ENCODE results near the gene CAB39L. TPM values are rescaled to one million over a fixed set of nuclear protein-coding genes. Genes with fewer than 3 reads are reported as not detected.

Gene CAB39L
- total RNA-seq, 1 donor from 2014 or later, result 6.6 TPM

GRCh38 chr13:49292742-49293486, 150.9 kb downstream of the CAB39L start:
- FAIRE-seq (no peak), DNase-seq (ENCODE audit: low read depth) (no peak)
- Histone ChIP-seq H3K36me3 (ENCODE audit: control insufficient read depth, insufficient read depth, low read length) (no peaks in the 10 kb centered on the region), H3K27me3 (ENCODE audit: control insufficient read depth, insufficient read depth, low read length) (no peaks in the 10 kb centered on the region), H3K4me3 (ENCODE audit: low read depth, low read length) (no peak overlapping the region)
- no peak for TF ChIP-seq CTCF (IDR thresholded peaks at IDR 0.05; ENCODE audit: insufficient read depth, low read length, severe bottlenecking)

GRCh38 chr13:49288458-49288857, 155.4 kb downstream of the CAB39L start:
- DNase-seq (ENCODE audit: low read depth) (no peak), FAIRE-seq (peak; percentile 82)
- Histone ChIP-seq H3K27me3 (ENCODE audit: control insufficient read depth, insufficient read depth, low read length) (no peaks in the 10 kb centered on the region), H3K4me3 (ENCODE audit: low read depth, low read length) (no peak overlapping the region), H3K36me3 (ENCODE audit: control insufficient read depth, insufficient read depth, low read length) (no peaks in the 10 kb centered on the region)
- no peak for TF ChIP-seq CTCF (IDR thresholded peaks at IDR 0.05; ENCODE audit: insufficient read depth, low read length, severe bottlenecking)

- Histone ChIP-seq H3K4me3 (ENCODE audit: low read depth, low read length) (no peak overlapping the region), H3K36me3 (ENCODE audit: control insufficient read depth, insufficient read depth, low read length) (no peaks in the 10 kb centered on the region), H3K27me3 (ENCODE audit: control insufficient read depth, insufficient read depth, low read length) (no peaks in the 10 kb centered on the region)
- FAIRE-seq (no peak), DNase-seq (ENCODE audit: low read depth) (no peak)
- no peak for TF ChIP-seq CTCF (IDR thresholded peaks at IDR 0.05; ENCODE audit: insufficient read depth, low read length, severe bottlenecking)
Observed at GRCh38 chr13:49287995-49288394, 155.9 kb downstream of the CAB39L start.

GRCh38 chr13:49279885-49280284, 164.0 kb downstream of the CAB39L start:
- DNase-seq (ENCODE audit: low read depth) (no peak), FAIRE-seq (no peak)
- Histone ChIP-seq H3K36me3 (ENCODE audit: control insufficient read depth, insufficient read depth, low read length) (no peaks in the 10 kb centered on the region), H3K27me3 (ENCODE audit: control insufficient read depth, insufficient read depth, low read length) (no peaks in the 10 kb centered on the region), H3K4me3 (ENCODE audit: low read depth, low read length) (no peak overlapping the region)
- TF ChIP-seq CTCF (IDR thresholded peaks at IDR 0.05; ENCODE audit: insufficient read depth, low read length, severe bottlenecking), result no peak

GRCh38 chr13:49279112-49279511, 164.8 kb downstream of the CAB39L start:
- Histone ChIP-seq H3K36me3 (ENCODE audit: control insufficient read depth, insufficient read depth, low read length) (no peaks in the 10 kb centered on the region), H3K27me3 (ENCODE audit: control insufficient read depth, insufficient read depth, low read length) (no peaks in the 10 kb centered on the region), H3K4me3 (ENCODE audit: low read depth, low read length) (no peak overlapping the region)
- TF ChIP-seq CTCF (IDR thresholded peaks at IDR 0.05; ENCODE audit: insufficient read depth, low read length, severe bottlenecking), result no peak
- DNase-seq (ENCODE audit: low read depth) (no peak), FAIRE-seq (peak; percentile 80)

- no peak for TF ChIP-seq CTCF (IDR thresholded peaks at IDR 0.05; ENCODE audit: insufficient read depth, low read length, severe bottlenecking)
- DNase-seq (ENCODE audit: low read depth) (no peak), FAIRE-seq (no peak)
- H3K4me3 ChIP-seq (ENCODE audit: low read depth, low read length), result no peak overlapping the region
- H3K36me3 ChIP-seq (ENCODE audit: control insufficient read depth, insufficient read depth, low read length), result no peaks in the 10 kb centered on the region
- no peaks in the 10 kb centered on the region for H3K27me3 ChIP-seq (ENCODE audit: control insufficient read depth, insufficient read depth, low read length)
Observed at GRCh38 chr13:49278211-49278610, 165.7 kb downstream of the CAB39L start.
